ENCODE data around the gene DLST. TPM values are rescaled to one million over a fixed set of nuclear protein-coding genes. Genes with fewer than 3 reads are reported as not detected.

DLST gene
- total RNA-seq, 1 donor from 2014 or later = 58.6 TPM

GRCh38 chr14:74949191-74949601, 67.5 kb downstream of the DLST start:
- DNase-seq (ENCODE audit: low read depth) = no peak
- TF ChIP-seq CTCF (conservative IDR thresholded peaks at IDR 0.05; ENCODE audit: low read depth, low read length) = no peak
- no peak overlapping the region for H3K4me3 ChIP-seq (ENCODE audit: low read depth, low read length)

GRCh38 chr14:74949859-74950573, 68.3 kb downstream of the DLST start:
- DNase-seq (ENCODE audit: low read depth) = no peak
- TF ChIP-seq CTCF (conservative IDR thresholded peaks at IDR 0.05; ENCODE audit: low read depth, low read length) = no peak
- H3K4me3 ChIP-seq (ENCODE audit: low read depth, low read length) = no peak overlapping the region

GRCh38 chr14:74950795-74951442, 69.2 kb downstream of the DLST start:
- no peak overlapping the region for H3K4me3 ChIP-seq (ENCODE audit: low read depth, low read length)
- no peak for TF ChIP-seq CTCF (conservative IDR thresholded peaks at IDR 0.05; ENCODE audit: low read depth, low read length)
- no peak for DNase-seq (ENCODE audit: low read depth)

GRCh38 chr14:74951443-74952179, 69.9 kb downstream of the DLST start:
- DNase-seq (ENCODE audit: low read depth) = no peak
- no peak for TF ChIP-seq CTCF (conservative IDR thresholded peaks at IDR 0.05; ENCODE audit: low read depth, low read length)
- H3K4me3 ChIP-seq (ENCODE audit: low read depth, low read length) = no peak overlapping the region

- TF ChIP-seq CTCF (conservative IDR thresholded peaks at IDR 0.05; ENCODE audit: low read depth, low read length) = no peak
- H3K4me3 ChIP-seq (ENCODE audit: low read depth, low read length) = no peak overlapping the region
- DNase-seq (ENCODE audit: low read depth) = no peak
Measured at GRCh38 chr14:74952180-74952665, 70.5 kb downstream of the DLST start.

- H3K4me3 ChIP-seq (ENCODE audit: low read depth, low read length) = no peak overlapping the region
- no peak for TF ChIP-seq CTCF (conservative IDR thresholded peaks at IDR 0.05; ENCODE audit: low read depth, low read length)
- DNase-seq (ENCODE audit: low read depth) = no peak
Measured at GRCh38 chr14:74952697-74953484, 71.2 kb downstream of the DLST start.
